Measurements from ENCODE around the gene SKP2.

- no peak for TF ChIP-seq CTCF (IDR thresholded peaks at IDR 0.05; ENCODE audit: poor library complexity)
- TF ChIP-seq EZH2 (IDR thresholded peaks at IDR 0.05; ENCODE audit: borderline replicate concordance): no peak
Measured at GRCh38 chr5:36161361-36161760, 9.4 kb downstream of the SKP2 start.

Measured in hepatocyte (in vitro differentiated cells).